BLaER1 (cell line): Measurements from ENCODE around the gene PHACTR3.

ENCODE experiments used
- H3K27ac ChIP-seq: shearing (Covaris generic); formaldehyde crosslinking; 2 replicates; pipeline ENCODE4 v1.8.1; 2022
- H3K27me3 ChIP-seq: shearing (Covaris generic); formaldehyde crosslinking; 2 replicates; pipeline ENCODE4 v1.8.1; 2022
- H3K36me3 ChIP-seq: shearing (Covaris generic); formaldehyde crosslinking; 2 replicates; pipeline ENCODE4 v1.8.1; 2022
- H3K4me1 ChIP-seq: shearing (Covaris generic); formaldehyde crosslinking; 2 replicates; pipeline ENCODE4 v1.8.1; 2022
- H3K4me2 ChIP-seq: shearing (Covaris generic); formaldehyde crosslinking; 2 replicates; pipeline ENCODE4 v1.8.1; 2022
- H3K4me3 ChIP-seq: shearing (Covaris generic); formaldehyde crosslinking; 2 replicates; pipeline ENCODE4 v1.8.1; 2022
- H3K9ac ChIP-seq: shearing (Covaris generic); formaldehyde crosslinking; 2 replicates; pipeline ENCODE4 v1.8.1; 2022
- H3K9me3 ChIP-seq: shearing (Covaris generic); formaldehyde crosslinking; 2 replicates; pipeline ENCODE4 v1.8.1; 2022
- H4K20me1 ChIP-seq: shearing (Covaris generic); formaldehyde crosslinking; 2 replicates; pipeline ENCODE4 v1.8.1; 2022
- Cebpa-rat ChIP-seq: shearing (Covaris generic); IDR thresholded peaks from 2 replicates; pipeline ENCODE4 v1.8.1; 2022

PHACTR3 gene

DNA sequence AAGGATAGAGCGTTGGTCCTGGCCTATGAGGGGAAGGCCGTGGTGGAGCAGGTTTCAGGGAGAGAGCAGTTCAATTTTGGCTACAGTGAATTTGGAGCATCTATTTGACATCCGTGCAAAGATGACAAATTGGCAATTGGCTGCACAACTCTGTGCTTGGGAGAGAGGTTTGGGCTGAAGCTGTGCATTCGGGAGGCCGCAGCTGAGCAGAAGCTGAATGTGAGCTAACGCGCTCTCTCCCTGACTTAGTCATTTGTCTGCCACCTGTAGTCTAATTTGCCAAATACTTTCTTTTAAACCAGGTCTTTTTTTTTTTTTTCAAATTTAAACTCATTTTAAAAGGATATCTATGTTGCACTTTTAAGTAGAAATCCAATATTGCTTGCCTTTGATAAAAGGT is 78.8 kb downstream of the PHACTR3 start:
- Histone ChIP-seq H3K27me3 (no peaks in the 10 kb centered on the region), H3K36me3 (peaks cover 82% of the 10 kb centered on the region), H3K9me3 (peaks cover 14% of the 10 kb centered on the region; the same call in 1 of the 2 replicates), H3K27ac (no peak overlapping the region), H3K4me1 (peaks cover 98% of the 10 kb centered on the region), H3K4me3 (no peak overlapping the region), H3K9ac (no peak overlapping the region), H4K20me1 (peaks cover 100% of the 10 kb centered on the region), H3K4me2 (peak overlapping the region; percentile 52)
- no peak for TF ChIP-seq Cebpa-rat

GRCh38 chr20:59684685-59685242 is 80.4 kb downstream of the PHACTR3 start:
- no peak for TF ChIP-seq Cebpa-rat
- Histone ChIP-seq H3K4me3 (no peak overlapping the region), H3K36me3 (peaks cover 82% of the 10 kb centered on the region), H3K9me3 (peaks cover 14% of the 10 kb centered on the region; the same call in 1 of the 2 replicates), H3K4me1 (peaks cover 99% of the 10 kb centered on the region), H3K27me3 (no peaks in the 10 kb centered on the region), H4K20me1 (peaks cover 100% of the 10 kb centered on the region), H3K4me2 (peak overlapping the region; percentile 69), H3K27ac (no peak overlapping the region), H3K9ac (no peak overlapping the region)

- peaks cover 100% of the 10 kb centered on the region for H3K4me1 ChIP-seq
- peaks cover 80% of the 10 kb centered on the region for H3K36me3 ChIP-seq
- peaks cover 14% of the 10 kb centered on the region; the same call in 1 of the 2 replicates for H3K9me3 ChIP-seq
- no peak overlapping the region for H3K9ac ChIP-seq
- no peak overlapping the region for H3K27ac ChIP-seq
- no peaks in the 10 kb centered on the region for H3K27me3 ChIP-seq
- peak overlapping the region; percentile 69 for H3K4me2 ChIP-seq
- no peak for TF ChIP-seq Cebpa-rat
- H4K20me1 ChIP-seq = peaks cover 100% of the 10 kb centered on the region
- no peak overlapping the region for H3K4me3 ChIP-seq
Observed at GRCh38 chr20:59686404-59687346, 82.3 kb downstream of the PHACTR3 start.

DNA sequence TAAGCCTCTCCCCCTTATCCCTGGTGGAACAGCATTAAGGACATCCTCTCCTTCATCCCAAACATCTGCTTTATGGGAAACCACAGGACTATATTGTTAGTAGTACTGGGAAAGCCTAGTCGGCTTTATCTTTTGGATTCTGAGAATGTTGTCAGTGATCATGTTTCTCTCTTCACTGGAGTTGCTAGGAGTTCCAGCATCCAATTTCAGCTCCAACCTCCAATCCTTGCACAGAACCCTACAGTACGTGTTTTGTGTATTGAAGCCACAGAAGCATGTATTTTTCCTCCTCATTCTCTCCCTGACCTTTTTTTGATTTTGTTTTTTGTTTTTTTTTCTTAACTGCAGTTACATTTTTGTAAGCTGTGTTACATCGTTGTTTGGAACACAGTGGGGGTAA is 84.0 kb downstream of the PHACTR3 start:
- no peak for TF ChIP-seq Cebpa-rat
- Histone ChIP-seq H3K4me3 (no peak overlapping the region), H3K9ac (no peak overlapping the region), H3K4me2 (peak overlapping the region; percentile 69), H3K36me3 (peaks cover 80% of the 10 kb centered on the region), H4K20me1 (peaks cover 100% of the 10 kb centered on the region), H3K4me1 (peaks cover 100% of the 10 kb centered on the region), H3K27me3 (no peaks in the 10 kb centered on the region), H3K27ac (no peak overlapping the region), H3K9me3 (peaks cover 14% of the 10 kb centered on the region; the same call in 1 of the 2 replicates)

GRCh38 chr20:59688999-59689398 is 84.7 kb downstream of the PHACTR3 start:
- Histone ChIP-seq H3K27me3 (no peaks in the 10 kb centered on the region), H3K4me3 (no peak overlapping the region), H4K20me1 (peaks cover 100% of the 10 kb centered on the region), H3K36me3 (peaks cover 81% of the 10 kb centered on the region), H3K4me1 (peaks cover 100% of the 10 kb centered on the region), H3K9me3 (peaks cover 14% of the 10 kb centered on the region; the same call in 1 of the 2 replicates), H3K9ac (no peak overlapping the region; the same call in 1 of the 2 replicates), H3K4me2 (peak overlapping the region; percentile 69), H3K27ac (0 out of 2 replicates have a peak overlapping the region, but pooled peaks have one; percentile 19)
- TF ChIP-seq Cebpa-rat = no peak

- Histone ChIP-seq H4K20me1 (peaks cover 100% of the 10 kb centered on the region), H3K4me2 (peak overlapping the region; percentile 69), H3K4me1 (peaks cover 98% of the 10 kb centered on the region), H3K27ac (0 out of 2 replicates have a peak overlapping the region, but pooled peaks have one; percentile 19), H3K9me3 (peaks cover 8% of the 10 kb centered on the region; the same call in 1 of the 2 replicates), H3K36me3 (peaks cover 81% of the 10 kb centered on the region), H3K4me3 (no peak overlapping the region), H3K9ac (no peak overlapping the region), H3K27me3 (no peaks in the 10 kb centered on the region)
- TF ChIP-seq Cebpa-rat = no peak
Observed at GRCh38 chr20:59690101-59690500, 85.8 kb downstream of the PHACTR3 start.

GRCh38 chr20:59690976-59691375 is 86.6 kb downstream of the PHACTR3 start:
- no peak overlapping the region for H3K4me3 ChIP-seq
- H3K4me2 ChIP-seq = peak overlapping the region; percentile 69
- no peaks in the 10 kb centered on the region for H3K27me3 ChIP-seq
- no peak overlapping the region for H3K27ac ChIP-seq
- H4K20me1 ChIP-seq = peaks cover 100% of the 10 kb centered on the region
- no peak overlapping the region for H3K9ac ChIP-seq
- TF ChIP-seq Cebpa-rat = no peak
- H3K9me3 ChIP-seq = no peaks in the 10 kb centered on the region
- H3K36me3 ChIP-seq = peaks cover 81% of the 10 kb centered on the region
- peaks cover 92% of the 10 kb centered on the region for H3K4me1 ChIP-seq

- H3K4me1 ChIP-seq = peaks cover 92% of the 10 kb centered on the region
- no peak for TF ChIP-seq Cebpa-rat
- H3K27ac ChIP-seq = no peak overlapping the region
Observed at GRCh38 chr20:59692139-59692538, 87.8 kb downstream of the PHACTR3 start.

GRCh38 chr20:59693587-59693986 is 89.2 kb downstream of the PHACTR3 start:
- Histone ChIP-seq H4K20me1 (peaks cover 100% of the 10 kb centered on the region), H3K36me3 (peaks cover 94% of the 10 kb centered on the region), H3K27ac (no peak overlapping the region), H3K4me1 (peaks cover 81% of the 10 kb centered on the region), H3K9ac (no peak overlapping the region), H3K4me3 (no peak overlapping the region), H3K9me3 (no peaks in the 10 kb centered on the region), H3K27me3 (no peaks in the 10 kb centered on the region), H3K4me2 (peak overlapping the region; percentile 7; the same call in 1 of the 2 replicates)
- TF ChIP-seq Cebpa-rat = no peak

More at GRCh38 chr20:59692139-59692538, 87.8 kb downstream of the PHACTR3 start:
- no peaks in the 10 kb centered on the region for H3K9me3 ChIP-seq
- H3K4me3 ChIP-seq = no peak overlapping the region
- H3K9ac ChIP-seq = no peak overlapping the region
- H4K20me1 ChIP-seq = peaks cover 100% of the 10 kb centered on the region
- no peaks in the 10 kb centered on the region for H3K27me3 ChIP-seq
- H3K36me3 ChIP-seq = peaks cover 89% of the 10 kb centered on the region
- H3K4me2 ChIP-seq = peak overlapping the region; percentile 38

GRCh38 chr20:59696476-59696875 is 92.1 kb downstream of the PHACTR3 start:
- Histone ChIP-seq H3K4me3 (no peak overlapping the region), H3K4me2 (no peak overlapping the region), H3K4me1 (peaks cover 73% of the 10 kb centered on the region), H4K20me1 (peaks cover 100% of the 10 kb centered on the region), H3K27ac (no peak overlapping the region), H3K36me3 (peaks cover 98% of the 10 kb centered on the region), H3K9ac (no peak overlapping the region), H3K27me3 (no peaks in the 10 kb centered on the region), H3K9me3 (no peaks in the 10 kb centered on the region)
- no peak for TF ChIP-seq Cebpa-rat
